Endothelial cell of hepatic sinusoid (primary cell): Measurements from ENCODE around the gene SMIM36.
"Not testable (repeated sequence)": the region's sequence is repeated elsewhere in the genome, so short reads cannot be mapped to it uniquely, and the experiment has no call there.

Experiments used
- in situ Hi-C: cut with HindIII; loops from 2 replicates; pipeline ENCODE4 v1.10.0; 2017; ENCODE audit warnings: low sequenced_read_pairs

SMIM36 gene

GRCh38 chr17:55418369-55419268, 92.6 kb downstream of the SMIM36 start:
- in situ Hi-C loops = no loop called here

DNA sequence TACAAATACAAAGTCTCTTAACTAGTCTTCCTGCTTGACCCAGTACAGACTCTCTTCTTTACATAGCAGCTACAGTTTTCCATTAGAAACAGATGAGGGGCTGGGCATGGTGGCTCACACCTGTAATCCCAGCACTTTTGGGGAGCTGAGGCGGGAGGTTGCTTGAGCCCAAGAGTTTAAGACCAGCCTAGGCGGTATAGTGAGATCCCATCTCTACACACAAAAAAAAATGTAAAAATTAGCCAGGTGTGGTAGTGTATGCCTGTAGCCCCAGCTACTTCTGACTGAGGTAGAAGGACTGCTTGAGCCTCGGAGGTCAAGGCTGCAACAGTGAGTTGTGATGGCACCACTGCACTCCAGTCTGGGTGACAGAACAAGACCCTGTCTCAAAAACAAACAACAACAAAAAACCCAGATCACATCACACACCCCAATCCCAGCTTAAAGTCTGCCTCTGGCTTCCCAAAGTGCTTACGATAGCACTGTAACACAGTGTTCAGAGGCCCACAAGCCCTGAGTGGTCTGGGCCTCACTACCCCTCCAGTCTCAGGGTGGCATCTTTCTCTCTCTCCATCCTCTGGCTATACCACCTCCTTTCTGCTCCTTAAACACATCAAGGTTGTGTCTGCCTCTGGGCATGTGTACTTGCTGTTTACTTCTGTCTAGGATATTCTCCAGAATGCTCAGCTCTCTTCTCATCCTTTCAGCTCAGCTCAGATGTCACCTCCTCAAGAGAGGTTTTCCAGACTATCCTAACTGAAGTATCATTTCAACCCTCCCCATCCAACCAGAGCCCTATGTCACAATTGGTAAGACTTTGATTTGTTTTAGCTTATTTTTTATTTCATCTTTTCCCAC, 93.6 kb downstream of the SMIM36 start:
- in situ Hi-C loops = no loop called here

DNA sequence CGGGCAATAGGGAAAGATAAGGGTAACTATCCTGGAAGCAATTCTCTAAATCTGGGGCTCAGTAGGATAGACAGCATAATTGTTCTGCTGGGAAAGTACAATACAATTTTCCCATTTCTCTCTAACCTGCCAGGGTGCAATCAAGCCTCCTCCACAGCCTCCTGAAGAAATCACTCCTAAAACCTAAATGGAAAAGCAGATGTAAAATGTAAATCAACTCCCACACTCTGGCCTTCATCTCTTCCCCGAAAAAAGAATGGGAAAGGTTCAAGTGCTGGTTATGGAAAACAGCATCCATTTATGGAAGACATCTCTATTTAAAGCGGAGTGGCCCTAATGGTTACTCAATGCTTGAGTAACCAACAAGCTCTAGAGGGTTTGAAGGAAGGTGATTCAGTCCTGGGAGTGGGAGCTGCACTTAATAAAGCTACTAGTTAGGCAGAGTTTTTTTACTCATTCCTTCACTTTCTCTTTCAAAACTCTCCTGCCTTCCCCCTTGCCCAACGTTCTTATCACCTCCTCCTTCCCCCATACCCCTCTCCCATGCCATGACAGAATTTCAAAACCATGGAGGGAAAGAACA, 94.7 kb downstream of the SMIM36 start:
- in situ Hi-C loops = no loop called here

DNA sequence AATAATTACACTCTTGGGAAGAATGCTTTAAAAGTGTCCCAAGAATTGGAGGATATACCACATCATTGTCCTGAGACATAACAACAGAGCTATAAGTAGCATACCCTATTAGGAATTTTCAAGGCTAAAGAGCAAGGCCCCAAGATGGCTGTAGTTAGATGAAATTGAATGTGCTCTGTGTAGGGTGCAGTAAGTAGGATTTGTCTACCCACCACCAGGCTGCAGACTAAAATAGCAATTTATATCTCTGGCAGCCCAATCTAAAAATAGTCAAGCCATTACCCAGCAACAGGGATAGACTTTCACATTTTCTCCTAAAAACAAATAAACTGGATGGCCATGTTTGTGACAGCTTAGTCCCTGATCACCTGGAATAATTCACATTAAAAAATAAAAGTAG, 95.3 kb downstream of the SMIM36 start:
- in situ Hi-C loops = no loop called here

GRCh38 chr17:55414983-55415382, 96.3 kb downstream of the SMIM36 start:
- in situ Hi-C loops = no loop called here

DNA sequence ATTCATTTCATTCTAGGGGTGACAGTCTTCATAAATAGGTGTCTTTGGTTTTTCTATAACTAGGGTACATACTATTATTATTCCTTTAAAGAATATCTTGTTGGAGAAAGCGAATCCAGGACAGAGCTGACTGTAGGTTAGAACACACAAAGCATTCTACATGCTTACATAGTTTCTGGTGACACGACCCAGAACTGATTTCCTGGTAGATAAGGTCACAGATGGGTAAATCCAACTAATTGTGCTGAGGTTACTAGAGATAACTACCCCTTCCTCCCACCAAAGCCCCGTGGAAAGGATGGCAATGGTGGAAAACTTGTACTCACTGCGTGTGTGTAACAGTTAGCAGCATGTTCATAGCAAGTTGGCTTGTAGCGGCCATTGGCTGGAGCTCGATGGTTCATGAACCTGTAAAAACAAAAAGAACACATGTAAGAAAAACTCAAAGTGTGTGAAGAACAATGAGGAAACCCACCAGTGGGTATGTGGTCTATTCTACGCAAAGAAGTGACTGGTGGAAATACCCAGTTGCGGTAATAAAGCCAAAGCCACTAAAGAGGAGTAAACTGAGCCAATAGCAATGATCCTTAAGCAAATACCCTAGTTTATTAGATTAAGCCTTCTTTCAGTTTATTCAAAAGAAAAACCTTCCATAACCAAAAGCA, 97.3 kb downstream of the SMIM36 start:
- in situ Hi-C loops = no loop called here

DNA sequence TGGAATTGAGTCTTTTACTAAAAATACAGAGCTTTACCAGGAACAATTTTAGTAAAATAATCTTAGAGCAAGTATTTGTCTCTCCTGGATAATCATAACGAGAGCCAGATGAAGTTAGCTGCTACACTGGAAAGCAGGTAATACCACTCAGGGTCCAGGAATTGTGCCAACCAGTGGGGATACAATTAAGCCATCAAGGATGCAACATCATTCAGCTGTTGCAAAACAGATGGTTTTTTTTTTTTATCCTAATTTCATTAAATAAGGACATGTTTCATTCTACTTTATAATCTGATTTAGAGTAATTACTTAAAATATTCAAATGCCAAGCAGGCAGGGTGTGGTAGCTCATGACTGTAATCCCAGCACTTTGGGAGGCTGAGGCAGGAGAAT, 99.8 kb downstream of the SMIM36 start:
- in situ Hi-C loops = no loop called here

- in situ Hi-C loops = no loop called here
Observed at GRCh38 chr17:55410722-55411462, 100.4 kb downstream of the SMIM36 start.

DNA sequence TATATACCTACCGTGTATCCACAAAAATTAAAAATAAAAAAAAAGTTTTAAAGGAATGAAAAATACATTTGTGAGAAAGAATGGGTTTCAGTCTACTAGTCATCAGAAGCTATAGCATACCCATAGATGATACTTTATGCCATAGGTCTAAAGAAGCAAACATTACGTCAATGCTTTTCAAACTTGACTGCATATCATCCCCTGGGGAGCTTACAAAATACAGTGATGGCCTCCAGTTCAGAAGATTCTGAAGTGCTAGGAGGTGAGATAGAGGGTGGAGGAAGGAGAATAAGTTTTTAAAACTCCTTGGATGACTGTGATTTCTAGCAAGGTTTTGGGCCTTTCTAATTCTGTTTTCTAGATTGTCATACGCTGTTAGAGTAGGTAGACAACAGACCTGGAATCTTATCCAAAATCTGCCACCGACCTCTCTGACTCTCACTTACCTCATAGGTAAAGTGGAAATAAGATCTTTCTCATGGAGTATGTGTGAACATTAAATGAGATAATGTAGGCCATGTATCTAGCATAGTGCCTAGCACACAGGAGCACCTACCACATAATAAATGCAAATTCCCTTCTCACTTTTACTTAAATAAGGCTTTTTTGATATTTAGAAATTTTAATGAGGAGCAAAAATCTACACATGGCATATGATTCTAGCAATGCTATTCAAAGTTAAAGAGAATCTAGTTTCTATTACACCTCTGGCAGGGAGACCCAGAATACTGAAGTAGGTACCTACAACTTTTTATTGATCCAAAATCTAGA, 102.0 kb downstream of the SMIM36 start:
- in situ Hi-C loops = no loop called here

DNA sequence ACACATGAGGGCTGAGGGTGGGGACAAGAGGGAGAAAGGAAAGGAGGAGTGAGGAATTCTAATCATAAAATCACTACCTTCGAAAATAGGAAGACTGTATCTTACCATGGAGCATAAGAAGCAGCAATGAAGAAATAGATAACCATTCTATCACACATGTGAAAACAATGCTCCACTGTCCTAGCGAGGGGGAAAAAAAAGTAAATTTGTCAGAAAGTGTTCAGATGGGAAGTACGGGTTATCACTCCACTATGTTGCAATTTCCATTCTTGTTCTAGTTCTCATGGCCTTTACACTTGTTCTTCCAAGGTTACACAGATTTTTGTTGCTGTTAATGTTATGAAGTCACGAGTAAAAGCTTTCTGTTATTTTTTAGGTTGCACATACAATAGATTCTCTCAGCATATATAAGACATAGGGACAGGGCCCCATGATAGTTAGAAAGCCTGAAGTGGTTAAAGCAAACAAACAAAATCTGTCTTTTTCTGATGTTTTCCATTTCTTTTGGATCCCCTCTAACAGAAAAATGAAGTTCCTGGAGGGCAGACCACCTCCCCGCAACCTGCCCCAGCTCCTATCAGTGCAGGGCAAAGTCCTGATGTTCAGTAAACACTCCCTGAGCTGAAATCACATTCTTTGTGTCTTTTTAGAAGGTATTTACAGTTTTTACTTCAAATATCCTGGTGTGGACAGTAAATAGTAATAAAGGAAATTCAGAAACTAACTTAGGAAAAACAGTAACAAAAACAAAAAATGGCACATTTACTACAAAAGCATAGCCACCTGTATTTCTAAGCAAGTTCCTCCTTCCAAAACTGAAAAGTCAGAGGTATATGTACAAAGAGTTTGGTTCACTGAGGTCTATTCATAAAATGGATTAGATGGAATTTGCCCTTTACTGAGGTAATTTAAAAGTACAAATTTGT, 103.3 kb downstream of the SMIM36 start:
- in situ Hi-C loops = no loop called here

GRCh38 chr17:55405600-55405999, 105.7 kb downstream of the SMIM36 start:
- in situ Hi-C loops = no loop called here

DNA sequence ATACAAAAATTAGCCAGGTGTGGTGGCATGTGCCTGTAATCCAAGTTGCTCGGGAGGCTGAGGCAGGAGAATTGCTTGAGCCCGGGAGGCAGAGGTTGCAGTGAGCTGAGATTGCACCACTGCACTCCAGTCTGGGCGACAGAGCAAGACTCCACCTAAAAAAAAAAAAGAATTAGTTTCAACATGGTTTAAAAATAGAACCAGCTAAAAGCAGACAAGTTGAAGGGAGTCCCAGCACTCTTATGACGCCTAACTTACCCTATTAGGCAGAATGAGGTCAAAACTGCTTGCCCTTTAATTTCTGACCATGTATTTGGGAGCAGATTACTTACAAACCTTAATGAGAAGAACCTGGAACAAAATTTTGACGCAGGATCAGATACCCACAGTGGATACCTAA, 107.1 kb downstream of the SMIM36 start:
- in situ Hi-C loops = not testable (repeated sequence)

DNA sequence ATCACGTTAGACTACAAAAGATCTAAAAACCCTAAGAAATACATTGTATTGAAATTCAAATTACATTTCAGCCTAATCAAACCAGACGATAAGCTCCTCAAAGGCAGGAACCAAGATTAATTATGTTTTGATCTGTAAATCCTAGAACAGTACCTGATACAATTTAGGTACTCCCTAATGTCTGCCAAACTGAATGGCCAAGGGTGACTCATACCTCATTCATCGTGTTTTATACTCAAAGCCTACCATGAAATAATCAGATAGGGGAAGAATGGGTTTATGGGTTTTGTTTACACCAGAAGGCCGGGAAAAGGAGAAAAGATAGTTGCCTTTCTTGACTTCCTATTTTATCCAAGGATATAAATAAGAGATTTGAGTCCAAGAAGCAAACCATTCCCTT, 108.9 kb downstream of the SMIM36 start:
- in situ Hi-C loops = no loop called here
